A549 (cell line): ENCODE data around the gene PRKAR1B. TPM values are rescaled to one million over a fixed set of nuclear protein-coding genes. Genes with fewer than 3 reads are reported as not detected.

Source experiments
- ATAC-seq, 2 experiments: fragments of 200-7000 bp in 1 of 2; fragments of >200 bp in 1 of 2; cut with Nextera tagmentation in 1 of 2; cut with Tn5 transposase in 1 of 2; 3 replicates each; pipeline versions ENCODE4 v1.8.0 to v1.9.1; 2018 to 2020; ENCODE audit warnings: mild to moderate bottlenecking in 1 of 2, moderate library complexity in 1 of 2
- CTCF ChIA-PET: fragments of 300-600 bp; sonication (Branson Sonifier 250); formaldehyde crosslinking; extraction: SDS; loops from one replicate; lab custom pipeline; 2021; ENCODE audit warnings: antibody characterized with exemption, inconsistent platforms; lab: Yijun Ruan, JAX
- POLR2A ChIA-PET: fragments of 350-600 bp; formaldehyde crosslinking; extraction: SDS; loops from one replicate; lab custom pipeline; 2021; ENCODE audit warnings: antibody characterized with exemption, inconsistent platforms; lab: Yijun Ruan, JAX
- DNase-seq, 2 experiments: peaks; one replicate each; pipeline versions ENCODE4 v3.0.0 to v3.0.0-alpha.2; 2011 to 2016; ENCODE audit warnings: low read depth in 1 of 2, low spot score in 1 of 2
- FAIRE-seq: peaks from 2 replicates; lab custom pipeline; 2011; peaks lifted over from hg19 to GRCh38; lab: Jason Lieb, UNC
- H3K27ac ChIP-seq, 2 experiments: fragments of >200 bp; sonication (Bioruptor Twin); formaldehyde crosslinking; 3 replicates each; pipeline ENCODE4 v1.5.1; 2016 to 2017
- H3K4me1 ChIP-seq: fragments of >200 bp; sonication (Bioruptor Twin); formaldehyde crosslinking; 3 replicates; pipeline ENCODE4 v1.6.1; 2016
- H3K4me2 ChIP-seq: fragments of >200 bp; sonication (Bioruptor Twin); formaldehyde crosslinking; 3 replicates; pipeline ENCODE4 v1.6.1; 2016
- H3K4me3 ChIP-seq: fragments of >200 bp; sonication (Bioruptor Twin); formaldehyde crosslinking; 3 replicates; pipeline ENCODE4 v1.5.1; 2016
- H3K9me3 ChIP-seq: fragments of >200 bp; sonication (Bioruptor Twin); formaldehyde crosslinking; 3 replicates; pipeline ENCODE4 v1.6.1; 2016
- BHLHE40 ChIP-seq: IDR thresholded peaks from 2 replicates; pipeline ENCODE4 v1.6.1; 2012; ENCODE audit warnings: low read depth, low read length, inconsistent platforms
- CBX8 ChIP-seq: fragments of 200-600 bp; sonication (generic); IDR thresholded peaks from 2 replicates; pipeline ENCODE4 v1.6.1; 2016
- CHD2 ChIP-seq: fragments of 150-350 bp; IDR thresholded peaks from 2 replicates; pipeline ENCODE4 v1.6.1; 2014; ENCODE audit warnings: low read length; ENCODE audit not compliant: partially characterized antibody
- CHD4 ChIP-seq: fragments of 200-600 bp; sonication (generic); IDR thresholded peaks from 2 replicates; pipeline ENCODE4 v1.6.1; 2016; ENCODE audit warnings: antibody characterized with exemption, mild to moderate bottlenecking, borderline replicate concordance
- E2F6 ChIP-seq: IDR thresholded peaks from 2 replicates; pipeline ENCODE4 v1.6.1; 2012; ENCODE audit warnings: low read depth, borderline replicate concordance
- EHF ChIP-seq: fragments of 250-450 bp; sonication (Bioruptor Pico); IDR thresholded peaks from 2 replicates; pipeline ENCODE4 v1.5.0; 2020; ENCODE audit warnings: mild to moderate bottlenecking
- EHMT2 ChIP-seq: fragments of 200-600 bp; sonication (generic); IDR thresholded peaks from 2 replicates; pipeline ENCODE4 v1.6.1; 2016; ENCODE audit warnings: antibody characterized with exemption, low read depth, mild to moderate bottlenecking, moderate library complexity
- ESRRA ChIP-seq: fragments of 150-350 bp; IDR thresholded peaks from 2 replicates; pipeline ENCODE4 v1.6.1; 2014; ENCODE audit warnings: mild to moderate bottlenecking, low read length, borderline replicate concordance
- KDM5A ChIP-seq: fragments of 200-600 bp; sonication (generic); IDR thresholded peaks from 2 replicates; pipeline ENCODE4 v1.6.1; 2016; ENCODE audit warnings: antibody characterized with exemption, mild to moderate bottlenecking
- MAZ ChIP-seq: fragments of 150-350 bp; IDR thresholded peaks from 2 replicates; pipeline ENCODE4 v1.6.1; 2014; ENCODE audit warnings: antibody characterized with exemption, low read depth, low read length, borderline replicate concordance
- NPAS2 ChIP-seq: fragments of 250-450 bp; sonication (Bioruptor Pico); IDR thresholded peaks from 2 replicates; pipeline ENCODE4 v1.8.0; 2022; ENCODE audit warnings: mild to moderate bottlenecking, moderate library complexity, borderline replicate concordance
- POLR2AphosphoS2 ChIP-seq: conservative IDR thresholded peaks from 2 replicates; pipeline ENCODE4 v1.6.1; 2012; ENCODE audit warnings: low read length, improper control_type of control experiment, inconsistent platforms
- RAD21 ChIP-seq, 2 experiments: fragments of >200 bp in 1 of 2; sonication (Bioruptor Twin) in 1 of 2; formaldehyde crosslinking in 1 of 2; IDR thresholded peaks in 1 of 2; conservative IDR thresholded peaks in 1 of 2; 2 replicates in 1 of 2; 3 replicates in 1 of 2; pipeline ENCODE4 v1.6.1; 2012 to 2018; ENCODE audit warnings: inconsistent platforms in 1 of 2
- RFX5 ChIP-seq: fragments of 450-650 bp; IDR thresholded peaks from 2 replicates; pipeline ENCODE4 v1.7.1; 2014; ENCODE audit warnings: antibody characterized with exemption, mild to moderate bottlenecking, moderate library complexity
- SMC3 ChIP-seq: fragments of >200 bp; sonication (Bioruptor Twin); formaldehyde crosslinking; IDR thresholded peaks from 3 replicates; pipeline ENCODE4 v1.6.1; 2018; ENCODE audit warnings: inconsistent platforms
- ZNF302 ChIP-seq: fragments of 250-450 bp; sonication (Bioruptor Pico); IDR thresholded peaks from 2 replicates; pipeline ENCODE4 v1.9.0; 2021; ENCODE audit warnings: inconsistent platforms, mild to moderate bottlenecking, moderate library complexity
- WGBS: methylation state at CpG from one replicate; pipeline ENCODE4 v1.1.6; 2017; ENCODE audit errors: missing lambda C conversion rate; 5-methylcytosine and 5-hydroxymethylcytosine counted together
- polyA plus RNA-seq, 4 experiments: library from polyadenylated mRNA; depleted of rRNA in 3 of 4; stranded (reverse); fragments of >200 nt; fragmentation: RNase III in 1 of 4; extraction: RNeasy Plus Mini Kit Qiagen cat#74134 plus additional on column Dnase treatment in 1 of 4; gene quantifications; 2 replicates in 3 of 4; 3 replicates in 1 of 4; pipeline ENCODE4 v1.2.3, GENCODE V29; 2011 to 2017
- TF ChIP-seq, protein P1 (sequence below): fragments of >200 bp; sonication (Bioruptor Twin); formaldehyde crosslinking; IDR thresholded peaks from 3 replicates; pipeline ENCODE4 v1.6.1; 2016
- TF ChIP-seq, protein P2 (sequence below): IDR thresholded peaks from 2 replicates; pipeline ENCODE4 v1.6.1; 2012
- TF ChIP-seq, protein P3 (sequence below): fragments of 200-600 bp; sonication (generic); IDR thresholded peaks from 2 replicates; pipeline ENCODE4 v1.6.1; 2016; ENCODE audit warnings: antibody characterized with exemption, mild to moderate bottlenecking, moderate library complexity

PRKAR1B gene
- polyA plus RNA-seq, 2 of the 4 experiments (the other 2 are of a cell fraction): 10.1 to 33.7 TPM

- no peak overlapping the region for H3K4me3 ChIP-seq
- FAIRE-seq (no peak), ATAC-seq (no peak), DNase-seq (no peak)
- no peaks in the 10 kb centered on the region for H3K9me3 ChIP-seq
- no peaks in the 10 kb centered on the region for H3K4me1 ChIP-seq
- no peak overlapping the region for H3K27ac ChIP-seq
- POLR2A ChIA-PET: no interaction called here
- TF ChIP-seq ESRRA (no peak), CHD2 (no peak), RAD21 (conservative IDR thresholded peaks at IDR 0.05 in 1 of 2, IDR thresholded peaks at IDR 0.05 in 1 of 2) (no peak), EHMT2 (no peak), CBX8 (no peak), CHD4 (no peak), NPAS2 (no peak), RFX5 (no peak), KDM5A (no peak), EHF (CRISPR knock-in tag) (no peak), ZNF302 (CRISPR knock-in tag) (no peak), POLR2AphosphoS2 (no peak), MAZ (no peak), SMC3 (no peak), BHLHE40 (no peak)
- TF ChIP-seq, protein P1, sequence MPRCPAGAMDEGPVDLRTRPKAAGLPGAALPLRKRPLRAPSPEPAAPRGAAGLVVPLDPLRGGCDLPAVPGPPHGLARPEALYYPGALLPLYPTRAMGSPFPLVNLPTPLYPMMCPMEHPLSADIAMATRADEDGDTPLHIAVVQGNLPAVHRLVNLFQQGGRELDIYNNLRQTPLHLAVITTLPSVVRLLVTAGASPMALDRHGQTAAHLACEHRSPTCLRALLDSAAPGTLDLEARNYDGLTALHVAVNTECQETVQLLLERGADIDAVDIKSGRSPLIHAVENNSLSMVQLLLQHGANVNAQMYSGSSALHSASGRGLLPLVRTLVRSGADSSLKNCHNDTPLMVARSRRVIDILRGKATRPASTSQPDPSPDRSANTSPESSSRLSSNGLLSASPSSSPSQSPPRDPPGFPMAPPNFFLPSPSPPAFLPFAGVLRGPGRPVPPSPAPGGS: no peak
- TF ChIP-seq, protein P2, sequence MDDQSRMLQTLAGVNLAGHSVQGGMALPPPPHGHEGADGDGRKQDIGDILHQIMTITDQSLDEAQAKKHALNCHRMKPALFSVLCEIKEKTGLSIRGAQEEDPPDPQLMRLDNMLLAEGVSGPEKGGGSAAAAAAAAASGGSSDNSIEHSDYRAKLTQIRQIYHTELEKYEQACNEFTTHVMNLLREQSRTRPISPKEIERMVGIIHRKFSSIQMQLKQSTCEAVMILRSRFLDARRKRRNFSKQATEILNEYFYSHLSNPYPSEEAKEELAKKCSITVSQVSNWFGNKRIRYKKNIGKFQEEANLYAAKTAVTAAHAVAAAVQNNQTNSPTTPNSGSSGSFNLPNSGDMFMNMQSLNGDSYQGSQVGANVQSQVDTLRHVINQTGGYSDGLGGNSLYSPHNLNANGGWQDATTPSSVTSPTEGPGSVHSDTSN: no peak
- TF ChIP-seq, protein P3, sequence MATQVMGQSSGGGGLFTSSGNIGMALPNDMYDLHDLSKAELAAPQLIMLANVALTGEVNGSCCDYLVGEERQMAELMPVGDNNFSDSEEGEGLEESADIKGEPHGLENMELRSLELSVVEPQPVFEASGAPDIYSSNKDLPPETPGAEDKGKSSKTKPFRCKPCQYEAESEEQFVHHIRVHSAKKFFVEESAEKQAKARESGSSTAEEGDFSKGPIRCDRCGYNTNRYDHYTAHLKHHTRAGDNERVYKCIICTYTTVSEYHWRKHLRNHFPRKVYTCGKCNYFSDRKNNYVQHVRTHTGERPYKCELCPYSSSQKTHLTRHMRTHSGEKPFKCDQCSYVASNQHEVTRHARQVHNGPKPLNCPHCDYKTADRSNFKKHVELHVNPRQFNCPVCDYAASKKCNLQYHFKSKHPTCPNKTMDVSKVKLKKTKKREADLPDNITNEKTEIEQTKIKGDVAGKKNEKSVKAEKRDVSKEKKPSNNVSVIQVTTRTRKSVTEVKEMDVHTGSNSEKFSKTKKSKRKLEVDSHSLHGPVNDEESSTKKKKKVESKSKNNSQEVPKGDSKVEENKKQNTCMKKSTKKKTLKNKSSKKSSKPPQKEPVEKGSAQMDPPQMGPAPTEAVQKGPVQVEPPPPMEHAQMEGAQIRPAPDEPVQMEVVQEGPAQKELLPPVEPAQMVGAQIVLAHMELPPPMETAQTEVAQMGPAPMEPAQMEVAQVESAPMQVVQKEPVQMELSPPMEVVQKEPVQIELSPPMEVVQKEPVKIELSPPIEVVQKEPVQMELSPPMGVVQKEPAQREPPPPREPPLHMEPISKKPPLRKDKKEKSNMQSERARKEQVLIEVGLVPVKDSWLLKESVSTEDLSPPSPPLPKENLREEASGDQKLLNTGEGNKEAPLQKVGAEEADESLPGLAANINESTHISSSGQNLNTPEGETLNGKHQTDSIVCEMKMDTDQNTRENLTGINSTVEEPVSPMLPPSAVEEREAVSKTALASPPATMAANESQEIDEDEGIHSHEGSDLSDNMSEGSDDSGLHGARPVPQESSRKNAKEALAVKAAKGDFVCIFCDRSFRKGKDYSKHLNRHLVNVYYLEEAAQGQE: no peak
- TF ChIP-seq, all 56 proteins: peak for 0
- CTCF ChIA-PET: no interaction called here
- 96% methylated on average over 24 of the region's 45 CpGs for WGBS
- no peak overlapping the region for H3K4me2 ChIP-seq
Observed at GRCh38 chr7:711093-711921, 15.8 kb downstream of the PRKAR1B start.

- ChIA-PET CTCF (no interaction called here), POLR2A (no interaction called here)
- Histone ChIP-seq H3K4me1 (no peaks in the 10 kb centered on the region), H3K4me2 (no peak overlapping the region), H3K27ac (no peak overlapping the region), H3K4me3 (no peak overlapping the region), H3K9me3 (no peaks in the 10 kb centered on the region)
- 95% methylated on average over 14 of the region's 14 CpGs for WGBS
- no peak for FAIRE-seq
- DNase-seq: no peak
- no peak for ATAC-seq
- no peak for TF ChIP-seq E2F6
Observed at GRCh38 chr7:710161-710560, 16.9 kb downstream of the PRKAR1B start.
